Right lobe of liver (tissue), 6 donors: Measurements from ENCODE around the gene INS. TPM values are rescaled to one million over a fixed set of nuclear protein-coding genes. Genes with fewer than 3 reads are reported as not detected.

Source experiments
- ATAC-seq, 4 donors: fragments of 200-7000 bp; cut with Tn5 transposase; one replicate each; pipeline ENCODE4 v1.9.1; 2020; ENCODE audit warnings: mild to moderate bottlenecking in 4 of 4, moderate library complexity in 4 of 4
- DNase-seq, 3 donors: peaks; one replicate each; pipeline ENCODE4 v3.0.0-alpha.2; 2020
- H3K27ac ChIP-seq, 3 donors: fragments of 200-600 bp; one replicate each; pipeline ENCODE4 v1.8.0; 2022
- H3K27me3 ChIP-seq, 2 donors: fragments of 200-600 bp; one replicate each; pipeline ENCODE4 v1.8.0; 2022
- H3K36me3 ChIP-seq, 4 donors: fragments of 200-600 bp; sonication (generic) in 1 of 4; one replicate each; pipeline versions ENCODE4 v1.5.1 to v1.8.0; 2017 to 2022; ENCODE audit warnings: control low read depth in 1 of 4
- H3K4me1 ChIP-seq, 4 donors: fragments of 200-600 bp; sonication (generic) in 1 of 4; one replicate each; pipeline versions ENCODE4 v1.5.1 to v1.8.0; 2017 to 2022; ENCODE audit warnings: control low read depth in 1 of 4
- H3K4me3 ChIP-seq, 3 donors: fragments of 200-600 bp; one replicate each; pipeline ENCODE4 v1.8.0; 2022
- H3K9me3 ChIP-seq, 4 donors: fragments of 200-600 bp; sonication (generic) in 1 of 4; one replicate each; pipeline versions ENCODE4 v1.5.1 to v1.8.0; 2017 to 2022; ENCODE audit warnings: control low read depth in 1 of 4
- CTCF ChIP-seq, 4 donors: fragments of 200-600 bp in 3 of 4; fragments of 450-650 bp in 1 of 4; IDR thresholded peaks; one replicate each; pipeline versions ENCODE4 v1.5.1 to v1.8.0; 2016 to 2022; ENCODE audit warnings: antibody characterized with exemption in 4 of 4, mild to moderate bottlenecking in 2 of 4
- POLR2A ChIP-seq: fragments of 450-650 bp; IDR thresholded peaks from one replicate; pipeline ENCODE4 v1.6.1; 2017; ENCODE audit warnings: antibody characterized with exemption, mild to moderate bottlenecking
- WGBS: methylation state at CpG from one replicate; pipeline ENCODE4 v1.1.6; 2018; ENCODE audit warnings: low coverage, low lambda C conversion rate; ENCODE audit not compliant: insufficient coverage; ENCODE audit errors: missing lambda C conversion rate; 5-methylcytosine and 5-hydroxymethylcytosine counted together
- intact Hi-C, 2 donors: fragments of 100-400 bp; cut with DNase I; formaldehyde crosslinking; loops; one replicate each; pipeline versions ENCODE4 v1.11.2 to v1.14.1; 2022
- total RNA-seq, 6 experiments: library from RNA; depleted of rRNA in 2 of 6; stranded (reverse); fragments of >200 nt in 2 of 6; fragmentation: NEBNext Ultra II Directional in 3 of 6; extraction: Animal tissue kit (Norgen Biotek cat#: 25700) in 3 of 6; gene quantifications; one replicate each; pipeline versions ENCODE4 v1.1.0 to v1.2.4, GENCODE V29; 2016 to 2023
- donor health status: DM: no; HTN: yes; CAD: no.
- donor health status: DM: no; HTN: no; CAD: no.
- donor health status: DM: no; HTN: no; CAD: no.
- donor health status: DM: no; HTN: yes; CAD: no.
- donor health status: DM: no; HTN: yes; CAD: no.

The INS gene
- total RNA-seq, 6 experiments from 2014 or later = not detected

GRCh38 chr11:2164861-2165555 lies 4.0 kb upstream of the INS start:
- H3K27me3 ChIP-seq = no peaks in the 10 kb centered on the region
- H3K9me3 ChIP-seq = no peaks in the 10 kb centered on the region
- no peak overlapping the region for H3K27ac ChIP-seq
- intact Hi-C loops = no loop called here
- no peaks in the 10 kb centered on the region for H3K36me3 ChIP-seq
- ATAC-seq (no peak), DNase-seq (no peak)
- 50% methylated on average over 2 of the region's 20 CpGs for WGBS
- TF ChIP-seq POLR2A (no peak), CTCF (IDR thresholded peaks at IDR 0.05) (no peak)
- H3K4me3 ChIP-seq = no peak overlapping the region
- peaks cover 0 to 23% (median 1%) of the 10 kb centered on the region in 4 donors for H3K4me1 ChIP-seq

- TF ChIP-seq POLR2A (no peak), CTCF (IDR thresholded peaks at IDR 0.05) (no peak)
- WGBS = no CpG with 5 or more reads among the region's 22 CpGs
- Histone ChIP-seq H3K4me1 (peaks cover 0 to 24% (median 5%) of the 10 kb centered on the region in 4 donors), H3K9me3 (no peaks in the 10 kb centered on the region), H3K27ac (no peak overlapping the region), H3K27me3 (no peaks in the 10 kb centered on the region), H3K36me3 (no peaks in the 10 kb centered on the region), H3K4me3 (no peak overlapping the region)
- no peak for DNase-seq
- ATAC-seq = no peak
- intact Hi-C loops = no loop called here
These were observed 3.1 kb upstream of the INS start for GRCh38 chr11:2164081-2164480.

- peaks cover 0 to 22% (median 5%) of the 10 kb centered on the region in 4 donors for H3K4me1 ChIP-seq
- no peaks in the 10 kb centered on the region for H3K36me3 ChIP-seq
- intact Hi-C loops = no loop called here
- TF ChIP-seq POLR2A = no peak
- TF ChIP-seq CTCF (IDR thresholded peaks at IDR 0.05) = no peak
- 80% methylated on average over 1 of the region's 12 CpGs for WGBS
- no peaks in the 10 kb centered on the region for H3K9me3 ChIP-seq
- H3K4me3 ChIP-seq = no peak overlapping the region
- no peak overlapping the region for H3K27ac ChIP-seq
- H3K27me3 ChIP-seq = no peaks in the 10 kb centered on the region
- DNase-seq = no peak
- ATAC-seq = no peak
These were observed 2.5 kb upstream of the INS start for GRCh38 chr11:2163428-2163978.

GRCh38 chr11:2159536-2160413 lies 1.2 kb downstream of the INS start:
- intact Hi-C loops = loop anchor here in 1 of 2 donors (10.0 kb wide), 1 partner anchor 325 kb away; the partner anchor contains the start of genes SYT8 and TNNI2
- DNase-seq = no peak
- no peak for ATAC-seq
- no peaks in the 10 kb centered on the region for H3K9me3 ChIP-seq
- peak overlapping the region in 1 of 3 donors; percentile 90 for H3K27ac ChIP-seq
- H3K36me3 ChIP-seq = no peaks in the 10 kb centered on the region
- no peaks in the 10 kb centered on the region for H3K27me3 ChIP-seq
- H3K4me1 ChIP-seq = peaks cover 0 to 23% (median 8%) of the 10 kb centered on the region in 4 donors
- peak overlapping the region in 2 of 3 donors; percentile 74 to 94 for H3K4me3 ChIP-seq
- no peak for TF ChIP-seq POLR2A
- no peak for TF ChIP-seq CTCF (IDR thresholded peaks at IDR 0.05)
- 68% methylated on average over 6 of the region's 36 CpGs for WGBS
